ENCODE results near the gene WDR81.
"Not testable (repeated sequence)": the region's sequence is repeated elsewhere in the genome, so short reads cannot be mapped to it uniquely, and the experiment has no call there.

WDR81 gene

GRCh38 chr17:1724351-1724868, at the start of gene WDR81:
WDR81 (plus strand) TSS chr17:1724704; CDS start chr17:1724960, 256 bp downstream.
- DNase-seq, result peak; percentile 84

DNA sequence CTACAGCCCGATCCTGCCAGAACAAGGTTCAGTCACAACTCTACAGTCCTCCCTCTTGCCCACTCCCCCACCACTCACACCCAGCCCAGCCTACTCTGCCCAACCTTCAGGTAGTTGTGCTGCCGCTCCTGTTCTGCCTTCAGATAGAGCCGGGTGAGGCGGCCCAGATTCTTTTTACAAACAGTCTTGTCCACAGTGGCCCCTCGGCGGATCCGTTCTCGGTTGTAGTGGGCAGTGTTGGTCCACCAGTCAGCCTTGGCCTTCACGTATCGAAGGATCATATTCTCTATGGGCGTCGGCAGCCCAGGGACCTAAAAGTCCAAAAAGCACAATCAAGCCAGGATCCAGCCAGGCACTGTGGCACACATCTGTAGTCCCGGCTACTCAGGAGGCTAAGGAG, 48.1 kb upstream of the WDR81 start:
- DNase-seq, result no peak

DNA sequence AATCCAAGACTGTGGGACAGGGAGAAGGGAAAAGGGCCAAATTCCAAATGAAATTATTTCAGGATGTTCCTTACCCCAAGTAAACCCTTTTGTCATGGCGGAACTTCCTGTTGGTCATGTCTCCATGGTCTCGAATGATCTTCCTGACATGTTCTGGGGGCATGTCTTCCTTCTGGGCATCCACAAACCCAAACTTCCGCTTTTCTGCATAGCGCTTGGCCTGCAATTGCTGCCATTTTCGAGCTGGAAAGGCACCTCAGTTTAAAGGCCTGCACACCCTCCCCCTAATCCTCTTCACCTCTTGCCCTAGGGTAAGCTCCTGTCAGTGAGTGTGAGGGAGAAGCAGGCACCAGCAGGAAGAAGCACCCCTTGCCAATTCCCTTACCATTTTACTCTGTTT, 41.0 kb upstream of the WDR81 start:
- peak; percentile 14 for DNase-seq

DNA sequence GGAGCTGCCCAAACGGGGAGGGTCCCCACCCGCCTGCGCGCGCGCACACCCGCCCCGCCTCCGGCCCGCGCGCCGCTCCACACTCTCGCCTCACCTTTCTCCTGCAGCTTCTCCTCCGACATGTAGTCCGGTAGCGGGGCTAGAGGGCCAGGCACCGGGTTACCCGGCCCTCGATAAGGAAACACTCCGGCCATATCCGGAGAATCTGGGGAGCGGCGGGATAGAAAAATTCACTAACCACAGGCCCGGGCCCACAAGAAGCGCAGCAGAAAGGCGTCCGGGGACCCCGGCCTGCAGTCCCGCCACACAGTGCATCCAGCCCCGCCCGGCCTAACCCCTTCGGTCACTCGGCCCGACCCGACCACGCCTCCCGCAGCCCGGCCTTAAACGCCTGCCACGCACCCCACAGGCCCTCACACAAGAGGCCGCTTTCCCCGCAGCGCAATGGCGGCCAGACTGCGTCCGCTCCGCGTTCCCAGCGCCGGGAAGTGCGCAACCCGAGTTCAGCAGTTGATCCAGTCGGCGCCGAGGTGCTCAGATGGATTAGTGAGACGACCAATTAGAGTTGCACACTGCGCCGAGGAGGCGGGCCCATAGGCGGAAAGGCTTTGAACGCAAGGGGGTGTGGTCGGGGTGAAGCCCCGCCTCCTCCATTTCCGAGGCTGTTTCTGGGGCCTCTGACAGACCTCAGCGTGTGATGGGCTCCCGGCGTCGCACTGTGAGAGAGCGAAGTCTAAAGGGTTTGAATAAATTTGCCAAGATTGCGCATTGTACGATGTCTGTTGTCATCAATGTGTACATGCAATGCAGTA, 39.9 kb upstream of the WDR81 start, which contains the start of gene PRPF8:
PRPF8 (minus strand) TSS at position 490 of the 812 bp plus-strand sequence; CDS start at position 194, 296 bp downstream.
- DNase-seq, result peak; percentile 98

GRCh38 chr17:1686086-1686485, 38.4 kb upstream of the WDR81 start:
- no peak for DNase-seq

GRCh38 chr17:1688405-1688804, 36.1 kb upstream of the WDR81 start:
- DNase-seq, result not testable (repeated sequence)

GRCh38 chr17:1690544-1691221, 33.8 kb upstream of the WDR81 start:
- no peak for DNase-seq

DNA sequence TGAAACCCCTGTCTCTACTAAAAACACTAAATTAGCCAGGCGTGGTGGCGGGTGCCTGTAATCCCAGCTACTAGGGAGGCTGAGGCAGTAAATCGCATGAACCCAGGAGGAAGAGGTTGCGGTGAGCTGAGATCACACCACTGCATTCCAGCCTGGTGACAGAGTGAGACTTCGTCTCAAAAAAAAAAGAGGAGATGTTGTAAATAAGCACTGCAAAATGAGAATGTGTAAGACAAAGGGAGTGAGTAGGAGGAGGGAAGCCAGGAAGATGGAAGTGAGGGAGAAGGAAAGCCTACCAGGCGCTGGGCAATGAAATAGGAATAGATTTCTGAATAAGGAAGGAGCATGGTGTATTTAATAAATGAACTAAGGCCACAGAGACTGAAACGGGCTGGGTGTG, 31.2 kb upstream of the WDR81 start:
- no peak for DNase-seq

DNA sequence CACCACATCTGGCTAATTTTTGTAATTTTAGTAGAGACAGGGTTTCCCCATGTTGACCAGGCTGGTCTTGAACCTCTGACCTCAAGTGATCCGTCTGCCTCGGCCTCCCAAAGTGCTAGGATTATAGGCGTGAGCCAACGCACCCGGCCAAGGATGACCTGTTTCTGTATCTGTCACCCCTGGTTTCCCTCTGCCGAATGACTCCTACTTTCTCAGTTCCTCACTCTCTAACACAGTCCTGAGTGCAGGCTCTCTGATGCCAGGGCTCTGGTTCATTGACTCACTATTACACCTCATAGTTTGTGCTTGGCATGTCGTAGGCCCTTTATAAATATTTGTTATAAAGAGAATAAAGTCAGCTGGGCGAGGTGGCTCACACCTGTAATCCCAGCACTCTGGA, 29.1 kb upstream of the WDR81 start:
- no peak for DNase-seq

DNA sequence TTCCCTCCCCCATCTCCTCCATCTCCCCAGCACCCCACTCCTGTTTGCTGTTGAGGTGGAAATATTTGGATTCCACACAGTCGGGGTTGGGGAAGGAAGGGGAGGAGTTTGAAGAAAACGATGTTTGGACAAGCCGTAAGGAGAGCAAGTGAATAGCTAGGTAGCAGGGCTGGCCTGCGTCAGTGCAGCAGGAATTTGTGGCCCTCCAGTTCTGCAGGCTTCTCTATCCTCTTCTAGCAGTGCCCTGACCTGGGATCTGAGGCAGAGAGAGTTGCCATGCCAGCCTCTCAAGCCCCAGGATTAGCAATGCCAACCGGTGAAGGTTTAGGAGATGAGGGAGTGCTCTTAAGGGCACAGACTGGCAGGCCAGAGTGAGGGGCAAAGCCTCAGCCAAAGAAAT, 26.8 kb upstream of the WDR81 start:
- no peak for DNase-seq

GRCh38 chr17:1699891-1700290, 24.6 kb upstream of the WDR81 start:
- DNase-seq, result not testable (repeated sequence)

- DNase-seq, result no peak
These were observed 21.4 kb upstream of the WDR81 start for GRCh38 chr17:1703063-1703462.

- no peak for DNase-seq
These were observed 19.5 kb upstream of the WDR81 start for GRCh38 chr17:1705004-1705403.

- DNase-seq, result no peak
These were observed 17.4 kb upstream of the WDR81 start for GRCh38 chr17:1707107-1707506.

DNA sequence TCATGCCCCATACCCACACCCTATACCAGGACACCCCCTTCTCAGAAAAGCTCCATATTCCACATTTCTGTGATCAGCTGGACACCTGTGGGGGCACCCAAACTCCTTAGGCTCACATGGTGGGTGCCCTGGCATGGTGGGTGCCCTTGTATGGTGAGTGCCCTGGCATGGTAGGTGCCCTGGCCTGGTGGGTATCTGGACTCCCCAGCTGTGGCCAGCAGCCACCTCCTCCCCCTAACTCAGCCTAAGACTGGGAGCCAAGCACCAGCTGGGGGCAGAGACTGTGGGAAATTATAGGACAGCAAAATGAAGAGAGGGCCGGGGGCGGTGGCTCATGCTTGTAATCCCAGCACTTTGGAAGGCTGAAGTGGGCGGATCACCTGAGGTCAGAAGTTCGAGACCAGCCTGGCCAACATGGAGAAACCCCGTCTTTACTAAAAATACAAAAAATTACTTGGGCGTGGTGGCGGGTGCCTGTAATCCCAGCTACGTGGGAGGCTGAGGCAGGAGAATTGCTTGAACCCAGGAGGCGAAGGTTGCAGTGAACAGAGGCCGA, 15.6 kb upstream of the WDR81 start:
- not testable (repeated sequence) for DNase-seq

DNA sequence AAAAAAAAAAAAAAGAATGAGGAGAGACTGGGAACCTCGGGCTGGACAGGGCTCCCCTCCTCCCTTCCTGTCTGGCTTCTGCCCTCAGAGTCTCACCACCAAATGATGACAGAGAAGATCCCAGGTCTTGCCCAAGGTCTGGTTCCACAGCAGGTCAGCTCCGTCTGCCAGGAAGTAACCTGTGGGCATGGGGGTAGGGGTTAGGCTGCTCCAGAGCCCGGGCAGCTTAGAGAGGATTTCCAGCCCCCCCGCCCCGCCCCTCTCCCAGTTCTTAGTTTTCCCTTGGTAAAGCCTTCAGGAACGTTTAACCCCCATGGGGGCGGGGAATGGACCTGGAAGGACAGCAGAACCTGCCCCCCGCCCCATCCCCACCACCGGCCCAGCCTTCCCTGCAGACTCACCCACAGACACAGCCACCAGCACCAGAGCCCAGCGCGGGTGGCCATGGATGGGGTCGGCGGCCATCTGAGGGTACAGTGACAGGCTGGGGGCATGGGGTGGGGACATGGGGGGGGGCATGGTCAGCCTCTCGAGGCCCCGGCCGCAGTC, 15.0 kb upstream of the WDR81 start:
- DNase-seq, result no peak

- no peak for DNase-seq
These were observed 14.3 kb upstream of the WDR81 start, which contains the start of gene TLCD2 for GRCh38 chr17:1709971-1710806. TLCD2 (minus strand) TSS chr17:1710377; CDS start chr17:1710242, 135 bp downstream.

- no peak for DNase-seq
These were observed 13.5 kb upstream of the WDR81 start for GRCh38 chr17:1710807-1711553.

DNA sequence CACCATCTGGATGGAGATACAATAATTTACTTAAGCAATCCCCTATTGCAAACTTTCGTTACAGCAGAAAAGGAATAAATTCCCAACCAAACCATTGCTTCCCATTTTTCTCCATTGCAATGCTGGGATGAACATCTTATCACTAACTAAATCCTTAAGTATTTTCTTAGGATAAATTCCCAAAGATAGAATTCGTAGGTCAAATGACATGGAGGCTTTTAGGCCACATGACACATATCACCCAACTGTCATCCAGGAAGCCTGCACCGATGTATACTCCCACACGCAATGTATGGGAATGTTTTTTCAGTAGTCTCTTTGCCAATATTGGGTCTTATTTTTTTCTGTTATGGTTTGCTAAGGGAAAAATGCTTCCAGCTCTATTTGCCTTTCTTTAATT, 12.7 kb upstream of the WDR81 start:
- DNase-seq, result no peak

- no peak for DNase-seq
These were observed 12.2 kb upstream of the WDR81 start for GRCh38 chr17:1712271-1712670.

DNA sequence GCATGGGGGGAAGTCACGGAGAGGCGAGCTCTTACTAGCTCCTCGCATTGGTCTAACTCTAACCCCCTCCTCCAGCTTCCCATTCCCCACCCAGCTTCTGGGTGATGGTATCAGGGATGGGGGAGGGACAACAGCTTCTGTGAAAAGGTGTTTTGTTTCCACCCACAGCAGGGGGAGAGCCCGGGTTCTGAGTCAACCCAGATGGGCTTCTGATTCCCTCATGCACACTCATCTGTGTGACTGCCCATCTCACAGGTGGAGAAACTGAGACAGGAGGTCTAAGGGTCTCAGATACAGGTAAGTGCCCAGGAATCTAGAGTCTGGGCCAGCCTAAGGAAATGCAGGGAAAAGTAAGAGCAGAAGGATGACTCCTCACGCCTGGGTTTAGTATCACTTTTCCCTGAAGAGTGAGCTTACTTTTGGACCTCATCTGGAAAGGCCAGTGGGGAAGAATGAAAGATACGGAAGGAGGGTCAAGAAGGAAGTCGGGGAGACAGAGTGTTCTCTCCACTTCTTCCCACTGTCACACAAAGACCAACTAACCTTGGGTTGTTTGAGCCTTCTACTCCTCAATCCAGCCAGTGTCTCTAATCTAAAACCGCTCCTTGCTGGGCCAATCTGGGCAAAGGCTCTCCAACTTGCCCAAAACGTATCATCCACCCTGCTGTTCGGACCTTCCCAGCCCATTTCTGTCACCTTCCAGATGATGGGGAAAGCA, 11.2 kb upstream of the WDR81 start:
- DNase-seq, result no peak
